Endothelial cell of umbilical vein (primary cell): ENCODE results near the gene CHST12. TPM values are rescaled to one million over a fixed set of nuclear protein-coding genes. Genes with fewer than 3 reads are reported as not detected.

Experiments
- BruUV-seq: library from RNA; stranded (reverse); fragments of 400-500 nt; replicated peaks from 2 replicates; lab custom pipeline; 2021; lab: Mats Ljungman, UMichigan
- CTCF ChIA-PET: fragments of 300-600, 350-600 bp; sonication (Branson Sonifier 250); formaldehyde crosslinking; loops from one replicate; lab custom pipeline; 2021; ENCODE audit warnings: antibody characterized with exemption, inconsistent platforms; lab: Charles Lee
- POLR2A ChIA-PET: fragments of 300-600, 350-600 bp; sonication (Branson Sonifier 250); formaldehyde crosslinking; loops from one replicate; lab custom pipeline; 2021; ENCODE audit warnings: antibody characterized with exemption, inconsistent platforms; lab: Charles Lee
- DNase-seq: peaks from one replicate; pipeline ENCODE4 v3.0.0-alpha.2; 2011; ENCODE audit warnings: low read depth, low spot score
- FAIRE-seq: peaks from 2 replicates; lab custom pipeline; 2011; peaks lifted over from hg19 to GRCh38; lab: Jason Lieb, UNC
- H2AFZ ChIP-seq: 2 replicates; pipeline ENCODE4 v1.6.0; 2012; ENCODE audit warnings: low read depth, low read length, control low read depth, inconsistent platforms
- H3K27ac ChIP-seq: 2 replicates; pipeline ENCODE4 v1.5.1; 2011; ENCODE audit warnings: low read depth, mild to moderate bottlenecking, control low read depth, low read length, moderate library complexity; ENCODE audit not compliant: insufficient read depth
- H3K27me3 ChIP-seq, 2 experiments: 2 replicates each; pipeline versions ENCODE4 v1.6.0 to v1.6.1; 2011; ENCODE audit warnings: low read length in 2 of 2, mixed read lengths in 1 of 2; ENCODE audit not compliant: control insufficient read depth in 2 of 2, insufficient read depth in 2 of 2
- H3K36me3 ChIP-seq, 2 experiments: 2 replicates in 1 of 2; 3 replicates in 1 of 2; pipeline ENCODE4 v1.5.1; 2011; ENCODE audit warnings: low read length in 2 of 2, mild to moderate bottlenecking in 1 of 2, moderate library complexity in 1 of 2; ENCODE audit not compliant: control insufficient read depth in 2 of 2, insufficient read depth in 2 of 2; ENCODE audit errors: extremely low read depth in 1 of 2
- H3K4me1 ChIP-seq: 3 replicates; pipeline ENCODE4 v1.5.1; 2011; ENCODE audit warnings: mild to moderate bottlenecking, low read length; ENCODE audit not compliant: control insufficient read depth, insufficient read depth; ENCODE audit errors: extremely low read depth
- H3K4me2 ChIP-seq: 2 replicates; pipeline ENCODE4 v1.6.1; 2011; ENCODE audit warnings: low read length, control low read depth, mixed read lengths; ENCODE audit not compliant: insufficient read depth
- H3K4me3 ChIP-seq, 3 experiments: fragments of 200-600 bp in 1 of 3; sonication (generic), shearing (Covaris generic) in 1 of 3; replicated peaks in 1 of 3; 2 replicates each; pipeline ENCODE4 v1.5.1; 2011 to 2016; ENCODE audit warnings: control low read depth in 3 of 3, low read length in 3 of 3, mild to moderate bottlenecking in 2 of 3, inconsistent platforms in 1 of 3, low read depth in 1 of 3, moderate library complexity in 1 of 3; ENCODE audit not compliant: insufficient read depth in 1 of 3
- H3K79me2 ChIP-seq: 2 replicates; pipeline ENCODE4 v1.6.0; 2012; ENCODE audit warnings: low read length, inconsistent platforms; ENCODE audit not compliant: control insufficient read depth, insufficient read depth
- H3K9ac ChIP-seq: replicated peaks from 2 replicates; pipeline ENCODE3; 2011; ENCODE audit warnings: low read length, control low read depth; ENCODE audit not compliant: insufficient read depth; ENCODE audit errors: extremely low read depth
- H3K9me1 ChIP-seq: replicated peaks from 3 replicates; pipeline ENCODE4 v1.6.0; 2011; ENCODE audit warnings: mild to moderate bottlenecking, low read length; ENCODE audit not compliant: control insufficient read depth, insufficient read depth; ENCODE audit errors: extremely low read depth
- H3K9me3 ChIP-seq: replicated peaks from 2 replicates; pipeline ENCODE4 v1.5.1; 2012; ENCODE audit warnings: low read length, inconsistent platforms; ENCODE audit not compliant: control insufficient read depth, insufficient read depth
- H4K20me1 ChIP-seq: replicated peaks from 2 replicates; pipeline ENCODE3; 2011; ENCODE audit warnings: mild to moderate bottlenecking, low read length; ENCODE audit not compliant: control insufficient read depth, insufficient read depth; ENCODE audit errors: extremely low read depth
- EZH2 ChIP-seq: IDR thresholded peaks from 2 replicates; pipeline ENCODE4 v1.6.1; 2012; ENCODE audit warnings: borderline replicate concordance, low read depth, mild to moderate bottlenecking, moderate library complexity, low read length, inconsistent platforms; ENCODE audit not compliant: severe bottlenecking
- FOS ChIP-seq: IDR thresholded peaks from 2 replicates; pipeline ENCODE4 v1.6.1; 2011; ENCODE audit warnings: mild to moderate bottlenecking, low read length, moderate library complexity, borderline replicate concordance; ENCODE audit not compliant: insufficient read depth
- GATA2 ChIP-seq: IDR thresholded peaks from 2 replicates; pipeline ENCODE4 v1.7.0; 2011; ENCODE audit warnings: low read depth, mild to moderate bottlenecking, moderate library complexity, mixed read lengths, low read length; ENCODE audit not compliant: insufficient read length, insufficient read depth
- JUN ChIP-seq: IDR thresholded peaks from 2 replicates; pipeline ENCODE4 v1.6.1; 2011; ENCODE audit warnings: borderline replicate concordance, low read depth; ENCODE audit not compliant: insufficient read length, insufficient read depth
- MYC ChIP-seq: IDR thresholded peaks from one replicate; pipeline ENCODE4 v1.6.1; 2011; ENCODE audit warnings: mild to moderate bottlenecking, low read depth, low read length
- POLR2A ChIP-seq: IDR thresholded peaks from 2 replicates; pipeline ENCODE4 v1.6.1; 2012; ENCODE audit warnings: low read depth, mild to moderate bottlenecking, control low read depth, low read length
- POLR2AphosphoS5 ChIP-seq: IDR thresholded peaks from 2 replicates; pipeline ENCODE4 v1.6.1; 2012; ENCODE audit warnings: low read depth, mild to moderate bottlenecking, control low read depth, low read length, moderate library complexity; ENCODE audit not compliant: insufficient read depth
- dilution Hi-C: fragments of 300-500 bp; cut with MboI; formaldehyde crosslinking; loops from one replicate; pipeline ENCODE4 v1.15.0; 2019; ENCODE audit warnings: low sequenced_read_pairs; ENCODE audit not compliant: extremely low pct_ligation_motif_present
- intact Hi-C: fragments of 100-400 bp; cut with micrococcal nuclease; formaldehyde crosslinking; loops from one replicate; pipeline ENCODE4 v1.10.0; 2022
- polyA plus RNA-seq, 4 experiments: library from polyadenylated mRNA; depleted of rRNA in 3 of 4; stranded (reverse) in 3 of 4; unstranded in 1 of 4; fragments of >200 nt; gene quantifications; 2 replicates each; pipeline versions ENCODE4 v1.2.1 to v1.2.3, GENCODE V29; 2011 to 2012; ENCODE audit warnings: missing spikeins in 1 of 4
- total RNA-seq: library from RNA; stranded (reverse); gene quantifications from 2 replicates; pipeline ENCODE4 v1.2.3, GENCODE V29; 2021
- TF ChIP-seq, protein P1 (sequence below): IDR thresholded peaks from 2 replicates; pipeline ENCODE4 v1.6.1; 2011; ENCODE audit not compliant: insufficient read depth, insufficient read length
- TF ChIP-seq, protein P2 (sequence below), 2 donors: IDR thresholded peaks; 1 replicate in 1 of 2; 2 replicates in 1 of 2; pipeline ENCODE4 v1.5.1; 2011; ENCODE audit warnings: low read length in 2 of 2, mild to moderate bottlenecking in 2 of 2, moderate library complexity in 2 of 2, control low read depth in 1 of 2, inconsistent platforms in 1 of 2, low read depth in 1 of 2; ENCODE audit not compliant: insufficient read depth in 1 of 2; ENCODE audit errors: extremely low read depth in 1 of 2

Gene CHST12
- total and polyA plus RNA-seq, 2 donors (not counting 3 experiments of a cell fraction or from before 2014, with no cell fraction given), result 30.2 to 52.6 TPM

DNA sequence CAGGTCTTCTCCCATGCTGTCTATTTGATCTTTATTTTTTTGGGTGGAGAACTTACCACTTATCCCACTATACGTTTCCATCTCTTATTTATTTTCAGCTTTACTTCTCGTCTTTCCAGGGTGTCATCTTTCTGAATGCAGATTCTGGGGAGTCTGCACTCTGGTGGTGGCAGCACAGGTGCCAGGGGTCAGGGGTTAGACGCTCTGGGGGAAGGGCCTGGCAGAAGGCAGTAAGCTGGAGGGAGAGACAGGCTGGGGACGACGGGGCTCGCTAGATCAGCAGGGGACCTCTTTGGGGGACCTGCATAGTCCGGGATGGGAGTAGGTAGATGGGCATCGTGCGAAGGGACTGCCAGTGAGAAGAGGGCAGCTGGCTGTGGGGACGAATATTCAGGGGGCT, 22.3 kb downstream of the CHST12 start:
- POLR2A ChIA-PET, result interaction anchor here (0.7 kb wide), 1 partner anchor 24 kb away, joined by 3 read pairs; no protein-coding TSS in a partner anchor
- DNase-seq, result no peak
- no peak overlapping the region for H3K4me3 ChIP-seq
- no peak overlapping the region for H3K27ac ChIP-seq
- TF ChIP-seq MYC (no peak), POLR2AphosphoS5 (no peak), GATA2 (no peak), FOS (no peak), EZH2 (no peak), POLR2A (no peak), JUN (no peak)
- TF ChIP-seq, protein P1, sequence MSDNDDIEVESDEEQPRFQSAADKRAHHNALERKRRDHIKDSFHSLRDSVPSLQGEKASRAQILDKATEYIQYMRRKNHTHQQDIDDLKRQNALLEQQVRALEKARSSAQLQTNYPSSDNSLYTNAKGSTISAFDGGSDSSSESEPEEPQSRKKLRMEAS, result no peak
- TF ChIP-seq, protein P2, sequence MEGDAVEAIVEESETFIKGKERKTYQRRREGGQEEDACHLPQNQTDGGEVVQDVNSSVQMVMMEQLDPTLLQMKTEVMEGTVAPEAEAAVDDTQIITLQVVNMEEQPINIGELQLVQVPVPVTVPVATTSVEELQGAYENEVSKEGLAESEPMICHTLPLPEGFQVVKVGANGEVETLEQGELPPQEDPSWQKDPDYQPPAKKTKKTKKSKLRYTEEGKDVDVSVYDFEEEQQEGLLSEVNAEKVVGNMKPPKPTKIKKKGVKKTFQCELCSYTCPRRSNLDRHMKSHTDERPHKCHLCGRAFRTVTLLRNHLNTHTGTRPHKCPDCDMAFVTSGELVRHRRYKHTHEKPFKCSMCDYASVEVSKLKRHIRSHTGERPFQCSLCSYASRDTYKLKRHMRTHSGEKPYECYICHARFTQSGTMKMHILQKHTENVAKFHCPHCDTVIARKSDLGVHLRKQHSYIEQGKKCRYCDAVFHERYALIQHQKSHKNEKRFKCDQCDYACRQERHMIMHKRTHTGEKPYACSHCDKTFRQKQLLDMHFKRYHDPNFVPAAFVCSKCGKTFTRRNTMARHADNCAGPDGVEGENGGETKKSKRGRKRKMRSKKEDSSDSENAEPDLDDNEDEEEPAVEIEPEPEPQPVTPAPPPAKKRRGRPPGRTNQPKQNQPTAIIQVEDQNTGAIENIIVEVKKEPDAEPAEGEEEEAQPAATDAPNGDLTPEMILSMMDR (IDR thresholded peaks at IDR 0.05; ENCODE audit: extremely low read depth in 1 of 2, insufficient read depth in 1 of 2, low read depth in 1 of 2, low read length in 2 of 2), result no peak
- H4K20me1 ChIP-seq, result no peaks in the 10 kb centered on the region
- H3K4me2 ChIP-seq, result no peak overlapping the region
- H3K9me3 ChIP-seq, result no peaks in the 10 kb centered on the region
- no peak for FAIRE-seq
- H3K9me1 ChIP-seq, result no peaks in the 10 kb centered on the region
- no peaks in the 10 kb centered on the region for H3K27me3 ChIP-seq
- intact Hi-C loops (no loop called here), dilution Hi-C loops (no loop called here)
- H3K36me3 ChIP-seq, result no peaks in the 10 kb centered on the region
- CTCF ChIA-PET, result interaction anchor here (1.9 kb wide), 1 partner anchor 13 kb away, joined by 6 read pairs; no protein-coding TSS in a partner anchor
- H2AFZ ChIP-seq, result no peak overlapping the region
- no peaks in the 10 kb centered on the region for H3K79me2 ChIP-seq
- no peak overlapping the region for H3K9ac ChIP-seq
- BruUV-seq, result no TSS peak
- no peaks in the 10 kb centered on the region for H3K4me1 ChIP-seq
